Adipocyte (in vitro differentiated cells): ENCODE measurements around the gene B3GNT3.

Source experiments
- DNase-seq: peaks from one replicate; pipeline ENCODE4 v3.0.0-alpha.2; 2015; ENCODE audit warnings: low read depth
- H3K27me3 ChIP-seq: replicated peaks from 2 replicates; pipeline ENCODE4 v1.7.0; 2013; ENCODE audit warnings: mild to moderate bottlenecking, low read length, moderate library complexity; ENCODE audit not compliant: control insufficient read depth, insufficient read depth
- H3K36me3 ChIP-seq: 2 replicates; pipeline ENCODE4 v1.7.0; 2013; ENCODE audit warnings: low read length, mild to moderate bottlenecking, moderate library complexity; ENCODE audit not compliant: control insufficient read depth, insufficient read depth, severe bottlenecking
- H3K4me1 ChIP-seq: 2 replicates; pipeline ENCODE4 v1.7.0; 2013; ENCODE audit warnings: mild to moderate bottlenecking, low read length, moderate library complexity; ENCODE audit not compliant: control insufficient read depth, insufficient read depth
- H3K4me3 ChIP-seq: 2 replicates; pipeline ENCODE4 v1.7.0; 2013; ENCODE audit warnings: mild to moderate bottlenecking, low read length, moderate library complexity
- H3K9ac ChIP-seq: 2 replicates; pipeline ENCODE4 v1.7.0; 2013; ENCODE audit warnings: mild to moderate bottlenecking, low read length, moderate library complexity
- H3K9me3 ChIP-seq: 2 replicates; pipeline ENCODE4 v1.7.0; 2013; ENCODE audit warnings: mild to moderate bottlenecking, low read length, moderate library complexity; ENCODE audit not compliant: control insufficient read depth

B3GNT3 gene

GRCh38 chr19:17860331-17860992, 65.5 kb downstream of the B3GNT3 start:
- Histone ChIP-seq H3K27me3 (no peaks in the 10 kb centered on the region), H3K36me3 (peaks cover 42% of the 10 kb centered on the region), H3K9ac (peak overlapping the region; percentile 99), H3K9me3 (no peaks in the 10 kb centered on the region), H3K4me3 (peak overlapping the region; percentile 95), H3K4me1 (peaks cover 17% of the 10 kb centered on the region)
- peak; percentile 44 for DNase-seq

- Histone ChIP-seq H3K9ac (peak overlapping the region; percentile 99), H3K9me3 (no peaks in the 10 kb centered on the region), H3K4me3 (peak overlapping the region; percentile 95), H3K27me3 (no peaks in the 10 kb centered on the region), H3K4me1 (peaks cover 17% of the 10 kb centered on the region), H3K36me3 (peaks cover 43% of the 10 kb centered on the region)
- DNase-seq, result no peak
Observed at GRCh38 chr19:17860993-17861360, 66.0 kb downstream of the B3GNT3 start.

GRCh38 chr19:17861542-17862402, 66.8 kb downstream of the B3GNT3 start:
- Histone ChIP-seq H3K27me3 (no peaks in the 10 kb centered on the region), H3K9me3 (no peaks in the 10 kb centered on the region), H3K4me1 (peaks cover 17% of the 10 kb centered on the region), H3K36me3 (peaks cover 43% of the 10 kb centered on the region), H3K9ac (peak overlapping the region; percentile 99), H3K4me3 (peak overlapping the region; percentile 95)
- no peak for DNase-seq

DNA sequence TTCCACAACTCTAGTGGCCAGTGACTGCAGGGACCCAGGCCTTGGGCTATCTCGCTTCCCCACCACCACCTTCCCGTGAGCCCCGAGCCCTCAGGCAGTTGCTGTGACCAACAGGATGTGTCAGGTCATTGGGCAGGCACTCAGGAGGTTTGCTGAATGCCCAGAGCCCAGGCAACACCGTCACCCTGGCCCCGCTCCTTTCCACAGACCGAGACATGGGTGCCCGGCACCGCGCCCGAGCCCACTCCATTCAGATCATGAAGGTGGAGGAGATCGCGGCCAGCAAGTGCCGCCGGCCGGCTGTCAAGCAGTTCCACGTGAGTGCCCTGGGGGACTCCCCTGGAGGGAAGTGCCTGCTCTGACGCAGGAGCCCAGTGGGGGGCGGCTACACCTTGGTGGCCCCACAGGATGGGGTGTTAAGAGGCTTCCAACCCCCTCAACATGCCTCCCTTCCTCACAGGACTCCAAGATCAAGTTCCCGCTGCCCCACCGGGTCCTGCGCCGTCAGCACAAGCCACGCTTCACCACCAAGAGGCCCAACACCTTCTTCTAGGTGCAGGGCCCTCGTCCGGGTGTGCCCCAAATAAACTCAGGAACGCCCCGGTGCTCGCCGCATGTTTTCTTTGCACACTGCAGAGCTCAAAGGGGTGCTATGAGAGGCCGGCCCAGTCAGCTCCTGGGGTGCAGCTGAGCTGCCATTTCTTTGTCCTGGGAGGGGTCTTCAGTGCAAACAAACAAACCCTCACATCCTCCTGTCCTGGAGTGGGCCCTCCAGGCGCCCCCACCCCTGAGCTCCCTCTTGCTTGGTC, 68.0 kb downstream of the B3GNT3 start:
- no peaks in the 10 kb centered on the region for H3K27me3 ChIP-seq
- peaks cover 43% of the 10 kb centered on the region for H3K36me3 ChIP-seq
- H3K4me1 ChIP-seq, result peaks cover 17% of the 10 kb centered on the region
- H3K9ac ChIP-seq, result no peak overlapping the region
- H3K4me3 ChIP-seq, result no peak overlapping the region
- DNase-seq, result no peak
- no peaks in the 10 kb centered on the region for H3K9me3 ChIP-seq
